Tibial artery (tissue), 4 donors: Measurements from ENCODE around the gene MEIS1.

Experiments used
- DNase-seq, 2 donors: peaks; one replicate each; pipeline ENCODE4 v3.0.0-alpha.2; 2019
- H3K27ac ChIP-seq, 2 donors: fragments of 200-600 bp; sonication (generic) in 1 of 2; 1 replicate in 1 of 2; 2 replicates in 1 of 2; pipeline ENCODE4 v1.5.1; 2018 to 2019; ENCODE audit warnings: mild to moderate bottlenecking in 1 of 2
- H3K27me3 ChIP-seq, 2 donors: fragments of 200-600 bp; sonication (generic) in 1 of 2; one replicate each; pipeline versions ENCODE4 v1.5.1 to v1.6.0; 2016 to 2019
- H3K36me3 ChIP-seq, 3 donors: fragments of 200-600 bp; sonication (generic) in 2 of 3; one replicate each; pipeline ENCODE4 v1.5.1; 2016 to 2019; ENCODE audit warnings: mild to moderate bottlenecking in 2 of 3
- H3K4me1 ChIP-seq, 4 donors: fragments of 200-600 bp; sonication (generic) in 2 of 4; 1 replicate in 3 of 4; 2 replicates in 1 of 4; pipeline ENCODE4 v1.5.1; 2016 to 2019
- H3K4me3 ChIP-seq, 2 donors: fragments of 200-600 bp; sonication (generic) in 1 of 2; 1 replicate in 1 of 2; 2 replicates in 1 of 2; pipeline ENCODE4 v1.5.1; 2018 to 2019; ENCODE audit warnings: mild to moderate bottlenecking in 2 of 2
- H3K9me3 ChIP-seq, 3 donors: fragments of 200-600 bp; sonication (generic) in 1 of 3; one replicate each; pipeline ENCODE4 v1.5.1; 2016 to 2019
- intact Hi-C: fragments of 100-400 bp; cut with DNase I; formaldehyde crosslinking; loops from one replicate; pipeline ENCODE4 v1.15.0; 2023; ENCODE audit warnings: low total_unique reads
- TF ChIP-seq, protein P1 (sequence below), 2 experiments: fragments of 200-600 bp in 1 of 2; fragments of 450-650 bp in 1 of 2; IDR thresholded peaks; one replicate each; pipeline ENCODE4 v1.5.1; 2017 to 2019; ENCODE audit warnings: antibody characterized with exemption in 2 of 2, mild to moderate bottlenecking in 1 of 2, moderate library complexity in 1 of 2

Gene MEIS1

DNA sequence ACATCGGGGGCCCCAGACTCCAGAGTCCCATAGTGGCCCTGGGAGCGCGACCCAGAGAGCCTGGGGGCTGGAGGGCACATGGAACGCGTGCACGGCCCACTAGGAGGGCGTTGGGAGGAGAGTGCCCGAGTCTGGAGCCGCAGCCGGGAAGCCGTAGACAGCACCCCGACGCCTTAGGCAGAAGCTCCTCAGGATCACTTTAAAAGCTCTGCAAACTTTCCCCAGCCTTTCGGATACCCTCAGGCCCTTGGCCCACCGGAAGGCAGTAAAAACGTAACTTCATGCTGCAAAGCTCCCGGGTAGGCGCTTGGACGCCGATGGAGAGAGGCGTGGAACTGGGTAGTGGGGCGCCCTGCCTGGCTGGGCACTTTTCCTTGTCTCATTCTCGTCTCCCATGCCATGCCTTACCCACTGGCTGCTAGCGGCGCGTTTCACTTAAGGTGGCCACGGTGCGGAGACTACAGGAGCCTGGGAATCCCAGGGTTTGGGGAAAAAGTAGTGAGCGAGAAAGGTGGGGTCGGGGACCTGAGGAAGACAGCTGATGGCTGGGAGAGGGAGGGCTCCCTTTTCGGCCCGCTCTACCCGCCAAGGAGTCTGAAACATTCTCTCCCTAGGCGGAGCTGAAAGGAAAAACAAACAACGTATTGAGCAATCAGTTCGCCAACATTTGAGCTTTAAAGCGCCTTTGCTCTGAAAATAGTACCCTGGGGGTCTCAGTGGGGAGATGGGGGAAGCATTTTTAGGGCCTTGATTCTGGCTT, 141.8 kb downstream of the MEIS1 start:
- Histone ChIP-seq H3K4me1 (peaks cover 0 to 41% (median 29%) of the 10 kb centered on the region in 4 donors), H3K9me3 (no peaks in the 10 kb centered on the region), H3K27ac (peak overlapping the region in 1 of 2 donors; percentile 24), H3K27me3 (peaks cover 5 to 62% of the 10 kb centered on the region in 2 donors), H3K36me3 (peaks cover 0 to 7% (median 0%) of the 10 kb centered on the region in 3 donors), H3K4me3 (peak overlapping the region; percentile 55 to 75)
- intact Hi-C loops: loop anchor here (2.0 to 10.0 kb wide), 2 partner anchors 146 to 1268 kb away; no protein-coding TSS in a partner anchor
- no peak for DNase-seq
- TF ChIP-seq, protein P1, sequence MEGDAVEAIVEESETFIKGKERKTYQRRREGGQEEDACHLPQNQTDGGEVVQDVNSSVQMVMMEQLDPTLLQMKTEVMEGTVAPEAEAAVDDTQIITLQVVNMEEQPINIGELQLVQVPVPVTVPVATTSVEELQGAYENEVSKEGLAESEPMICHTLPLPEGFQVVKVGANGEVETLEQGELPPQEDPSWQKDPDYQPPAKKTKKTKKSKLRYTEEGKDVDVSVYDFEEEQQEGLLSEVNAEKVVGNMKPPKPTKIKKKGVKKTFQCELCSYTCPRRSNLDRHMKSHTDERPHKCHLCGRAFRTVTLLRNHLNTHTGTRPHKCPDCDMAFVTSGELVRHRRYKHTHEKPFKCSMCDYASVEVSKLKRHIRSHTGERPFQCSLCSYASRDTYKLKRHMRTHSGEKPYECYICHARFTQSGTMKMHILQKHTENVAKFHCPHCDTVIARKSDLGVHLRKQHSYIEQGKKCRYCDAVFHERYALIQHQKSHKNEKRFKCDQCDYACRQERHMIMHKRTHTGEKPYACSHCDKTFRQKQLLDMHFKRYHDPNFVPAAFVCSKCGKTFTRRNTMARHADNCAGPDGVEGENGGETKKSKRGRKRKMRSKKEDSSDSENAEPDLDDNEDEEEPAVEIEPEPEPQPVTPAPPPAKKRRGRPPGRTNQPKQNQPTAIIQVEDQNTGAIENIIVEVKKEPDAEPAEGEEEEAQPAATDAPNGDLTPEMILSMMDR (IDR thresholded peaks at IDR 0.05): no peak

DNA sequence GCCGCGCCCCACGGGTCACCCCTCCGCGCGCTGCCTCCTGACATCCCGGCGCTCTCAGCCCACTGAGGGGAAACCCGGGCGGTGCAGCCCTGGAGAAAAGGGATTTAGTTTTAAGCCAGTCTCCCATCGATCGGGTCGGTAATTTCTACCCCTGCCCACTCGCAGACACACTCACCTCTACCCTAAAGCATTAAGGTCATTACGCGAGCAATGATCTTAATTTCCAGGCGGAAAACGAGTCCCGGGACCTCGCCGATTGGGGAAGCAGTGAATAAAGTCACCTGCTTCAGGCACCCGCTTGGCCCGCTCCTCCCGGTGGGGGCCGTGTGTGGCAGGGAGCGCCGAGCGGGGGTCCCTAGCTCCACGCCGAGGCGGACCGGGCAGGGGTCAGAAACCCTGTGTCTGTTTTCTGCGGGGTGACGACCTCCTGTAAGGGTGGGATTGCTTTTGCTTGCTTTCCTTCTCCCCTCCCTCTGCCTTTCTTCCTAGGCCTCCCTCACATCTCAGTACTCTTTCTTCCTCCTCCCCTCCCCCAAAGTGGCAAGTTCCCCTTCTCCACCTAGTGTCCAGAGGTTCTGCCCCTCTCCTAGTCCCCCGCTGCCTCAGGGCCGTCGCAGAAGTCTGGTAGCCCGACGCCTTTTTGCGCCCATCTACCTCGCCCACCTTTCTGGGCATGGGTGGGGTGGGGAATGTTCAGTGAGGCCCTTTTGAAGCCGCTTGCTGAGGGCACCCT, 142.6 kb downstream of the MEIS1 start:
- Histone ChIP-seq H3K4me3 (peak overlapping the region; percentile 55 to 75), H3K9me3 (no peaks in the 10 kb centered on the region), H3K27me3 (peaks cover 5 to 65% of the 10 kb centered on the region in 2 donors), H3K36me3 (no peaks in the 10 kb centered on the region), H3K4me1 (peaks cover 0 to 44% (median 30%) of the 10 kb centered on the region in 4 donors), H3K27ac (no peak overlapping the region)
- no peak for DNase-seq
- intact Hi-C loops: loop anchor here (2.0 to 10.0 kb wide), 2 partner anchors 147 to 1267 kb away; no protein-coding TSS in a partner anchor
- TF ChIP-seq, protein P1 (IDR thresholded peaks at IDR 0.05): no peak

DNA sequence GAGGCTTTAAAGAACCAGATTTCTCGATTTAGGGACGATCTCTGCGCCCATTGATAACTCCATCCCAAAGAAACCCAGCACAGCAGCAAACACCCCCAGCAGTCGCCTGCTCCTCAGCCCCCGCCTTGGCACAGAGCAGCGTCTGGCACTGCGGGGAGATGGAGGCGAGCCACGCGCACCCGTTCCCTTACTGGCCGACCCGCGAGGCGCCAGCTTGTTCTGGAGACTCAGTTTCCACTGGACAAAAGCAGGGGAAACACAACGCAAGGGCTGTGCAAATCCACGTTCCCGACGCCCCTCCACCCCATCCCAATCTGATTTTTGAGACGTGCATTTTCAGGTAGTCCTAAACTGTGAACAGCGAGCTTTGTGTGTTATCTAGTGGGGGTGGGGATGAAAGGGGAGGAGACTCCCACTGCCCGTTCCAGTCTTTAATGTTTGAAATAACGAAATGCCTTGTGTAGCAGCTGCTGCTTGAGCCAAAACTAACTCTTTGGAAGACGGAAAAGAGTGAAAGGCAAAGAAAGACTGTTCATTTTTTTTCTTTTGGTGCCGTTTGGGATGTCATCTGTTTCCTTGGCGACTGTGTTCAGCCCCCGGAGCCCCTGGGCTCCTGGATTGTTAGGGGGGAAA, 143.2 kb downstream of the MEIS1 start:
- no peak overlapping the region for H3K4me3 ChIP-seq

DNA sequence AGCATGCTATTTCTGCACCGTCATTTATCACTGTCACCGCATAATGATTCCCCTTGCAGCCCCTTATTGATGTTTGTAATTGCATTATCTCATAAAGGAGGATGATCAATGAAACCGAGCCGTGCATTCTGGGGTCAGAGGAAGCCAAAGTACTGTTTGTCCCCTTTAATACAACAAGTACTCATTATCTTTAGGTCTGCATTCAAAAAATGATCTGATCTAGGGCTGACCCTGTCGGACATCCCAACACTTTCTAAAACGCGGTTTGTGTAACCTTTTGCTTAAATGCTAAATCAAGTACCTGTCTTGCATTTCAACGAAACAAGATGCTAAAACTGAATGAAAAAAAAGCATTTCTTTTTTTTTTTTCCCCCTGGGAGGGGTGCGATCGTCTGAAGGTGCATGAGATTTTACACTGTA, 143.8 kb downstream of the MEIS1 start:
- no peak for DNase-seq
- TF ChIP-seq, protein P1 (IDR thresholded peaks at IDR 0.05): no peak
- no peak overlapping the region for H3K27ac ChIP-seq
- peaks cover 5 to 65% of the 10 kb centered on the region in 2 donors for H3K27me3 ChIP-seq
- intact Hi-C loops: loop anchor here (10.0 kb wide), 1 partner anchor 1266 kb away; no protein-coding TSS in a partner anchor
- H3K4me3 ChIP-seq: no peak overlapping the region
- H3K36me3 ChIP-seq: no peaks in the 10 kb centered on the region
- H3K9me3 ChIP-seq: no peaks in the 10 kb centered on the region
- H3K4me1 ChIP-seq: peaks cover 0 to 44% (median 30%) of the 10 kb centered on the region in 4 donors

More for the DNA sequence above, 143.2 kb downstream of the MEIS1 start:
- no peaks in the 10 kb centered on the region for H3K9me3 ChIP-seq
- H3K4me1 ChIP-seq: peaks cover 0 to 44% (median 30%) of the 10 kb centered on the region in 4 donors
- TF ChIP-seq, protein P1 (IDR thresholded peaks at IDR 0.05): no peak
- intact Hi-C loops: loop anchor here (10.0 kb wide), 1 partner anchor 1267 kb away; no protein-coding TSS in a partner anchor
- DNase-seq: no peak
- H3K36me3 ChIP-seq: no peaks in the 10 kb centered on the region
- peaks cover 5 to 65% of the 10 kb centered on the region in 2 donors for H3K27me3 ChIP-seq
- H3K27ac ChIP-seq: no peak overlapping the region
